Astrocyte (in vitro differentiated cells and primary cell): ENCODE data around the gene NET1. TPM values are rescaled to one million over a fixed set of nuclear protein-coding genes. Genes with fewer than 3 reads are reported as not detected.

Source experiments
- DNase-seq: peaks from one replicate; pipeline ENCODE4 v3.0.0-alpha.2; 2010; ENCODE audit warnings: low read depth
- FAIRE-seq: peaks from 2 replicates; lab custom pipeline; 2011; peaks lifted over from hg19 to GRCh38; lab: Jason Lieb, UNC
- H2AFZ ChIP-seq: 2 replicates; pipeline ENCODE4 v1.6.0; 2012; ENCODE audit warnings: low read depth, low read length, inconsistent platforms
- H3K27ac ChIP-seq: 2 replicates; pipeline ENCODE4 v1.5.1; 2011; ENCODE audit warnings: low read depth, low read length, inconsistent platforms
- H3K27me3 ChIP-seq: 2 replicates; pipeline ENCODE4 v1.6.0; 2011; ENCODE audit warnings: low read length, inconsistent platforms; ENCODE audit not compliant: insufficient read depth
- H3K36me3 ChIP-seq: 2 replicates; pipeline ENCODE4 v1.5.1; 2011; ENCODE audit warnings: low read length, inconsistent platforms; ENCODE audit not compliant: insufficient read depth
- H3K4me1 ChIP-seq: 2 replicates; pipeline ENCODE4 v1.5.1; 2011; ENCODE audit warnings: low read length, inconsistent platforms; ENCODE audit not compliant: insufficient read depth
- H3K4me2 ChIP-seq: 2 replicates; pipeline ENCODE4 v1.6.0; 2012; ENCODE audit warnings: low read length, inconsistent platforms
- H3K4me3 ChIP-seq: 2 replicates; pipeline ENCODE4 v1.5.1; 2011; ENCODE audit warnings: low read depth, mild to moderate bottlenecking, low read length, inconsistent platforms; ENCODE audit not compliant: insufficient read depth
- H3K79me2 ChIP-seq: 2 replicates; pipeline ENCODE4 v1.6.0; 2012; ENCODE audit warnings: mild to moderate bottlenecking, low read length, inconsistent platforms; ENCODE audit not compliant: insufficient read depth
- H3K9ac ChIP-seq: 2 replicates; pipeline ENCODE4 v1.6.0; 2012; ENCODE audit warnings: mild to moderate bottlenecking, low read length, inconsistent platforms
- H3K9me3 ChIP-seq: 2 replicates; pipeline ENCODE4 v1.5.1; 2012; ENCODE audit warnings: low read depth, mild to moderate bottlenecking, low read length, inconsistent platforms; ENCODE audit not compliant: insufficient read depth
- H4K20me1 ChIP-seq: 2 replicates; pipeline ENCODE4 v1.6.0; 2012; ENCODE audit warnings: low read length, inconsistent platforms; ENCODE audit not compliant: insufficient read depth
- H3K27ac Mint-ChIP-seq: one replicate; pipeline ENCODE4 v1.8.0; 2021; ENCODE audit warnings: mild to moderate bottlenecking, mixed read lengths; ENCODE audit not compliant: unreplicated experiment
- H3K27me3 Mint-ChIP-seq: one replicate; pipeline ENCODE4 v1.8.0; 2021; ENCODE audit warnings: low read depth, mixed read lengths; ENCODE audit not compliant: unreplicated experiment
- H3K36me3 Mint-ChIP-seq: one replicate; pipeline ENCODE4 v1.8.0; 2021; ENCODE audit warnings: low read depth, mixed read lengths; ENCODE audit not compliant: unreplicated experiment
- H3K4me1 Mint-ChIP-seq: one replicate; pipeline ENCODE4 v1.8.0; 2021; ENCODE audit warnings: low read depth, mixed read lengths; ENCODE audit not compliant: unreplicated experiment
- H3K4me3 Mint-ChIP-seq: one replicate; pipeline ENCODE4 v1.8.0; 2021; ENCODE audit warnings: mild to moderate bottlenecking, moderate library complexity, mixed read lengths; ENCODE audit not compliant: unreplicated experiment
- H3K9me3 Mint-ChIP-seq: one replicate; pipeline ENCODE4 v1.8.0; 2021; ENCODE audit warnings: mild to moderate bottlenecking, mixed read lengths; ENCODE audit not compliant: unreplicated experiment
- CTCF ChIP-seq: IDR thresholded peaks from 2 replicates; pipeline ENCODE4 v1.5.1; 2011; ENCODE audit warnings: low read depth, mild to moderate bottlenecking, inconsistent platforms, low read length, moderate library complexity; ENCODE audit not compliant: insufficient read depth
- EZH2 ChIP-seq: IDR thresholded peaks from 2 replicates; pipeline ENCODE4 v1.6.1; 2012; ENCODE audit warnings: mild to moderate bottlenecking, low read length, inconsistent platforms; ENCODE audit not compliant: insufficient read depth
- total RNA-seq: library from RNA; stranded (reverse); gene quantifications from 2 replicates; pipeline ENCODE4 v1.2.1, GENCODE V29; 2021

NET1 gene
- total RNA-seq, 1 donor from 2014 or later: 43.5 TPM

- TF ChIP-seq CTCF (no peak), EZH2 (no peak)
- FAIRE-seq: peak; percentile 54
Measured at GRCh38 chr10:5447056-5447455, 34.7 kb downstream of the NET1 start.

GRCh38 chr10:5447611-5448071, 35.3 kb downstream of the NET1 start:
- Histone ChIP-seq H3K4me2 (peak overlapping the region; percentile 88), H3K36me3 (peaks cover 5% of the 10 kb centered on the region), H3K27me3 (no peaks in the 10 kb centered on the region), H3K79me2 (peaks cover 63% of the 10 kb centered on the region), H4K20me1 (peaks cover 3% of the 10 kb centered on the region), H2AFZ (no peak overlapping the region), H3K9ac (peak overlapping the region; percentile 87), H3K4me1 (peaks cover 11% of the 10 kb centered on the region), H3K9me3 (no peaks in the 10 kb centered on the region), H3K27ac (peak overlapping the region; percentile 80), H3K4me3 (peak overlapping the region; percentile 87)
- DNase-seq (no peak), FAIRE-seq (no peak)
- H3K4me1 Mint-ChIP-seq: peaks cover 8% of the 10 kb centered on the region
- TF ChIP-seq EZH2: no peak
- TF ChIP-seq CTCF: no peak
- no peaks in the 10 kb centered on the region for H3K27me3 Mint-ChIP-seq
- no peaks in the 10 kb centered on the region for H3K36me3 Mint-ChIP-seq
- H3K4me3 Mint-ChIP-seq: peak overlapping the region; percentile 91
- peak overlapping the region; percentile 83 for H3K27ac Mint-ChIP-seq
- no peaks in the 10 kb centered on the region for H3K9me3 Mint-ChIP-seq

More at GRCh38 chr10:5447056-5447455, 34.7 kb downstream of the NET1 start:
- H4K20me1 ChIP-seq: peaks cover 3% of the 10 kb centered on the region
- Mint-ChIP-seq H3K27ac (peak overlapping the region; percentile 78), H3K36me3 (no peaks in the 10 kb centered on the region), H3K27me3 (no peaks in the 10 kb centered on the region), H3K9me3 (no peaks in the 10 kb centered on the region), H3K4me1 (peaks cover 8% of the 10 kb centered on the region), H3K4me3 (peak overlapping the region; percentile 91)
- no peaks in the 10 kb centered on the region for H3K27me3 ChIP-seq
- DNase-seq: peak; percentile 47
- no peaks in the 10 kb centered on the region for H3K36me3 ChIP-seq
- H3K4me1 ChIP-seq: peaks cover 11% of the 10 kb centered on the region
- no peaks in the 10 kb centered on the region for H3K9me3 ChIP-seq
- H3K27ac ChIP-seq: peak overlapping the region; percentile 80
- H2AFZ ChIP-seq: no peak overlapping the region
- H3K79me2 ChIP-seq: peaks cover 59% of the 10 kb centered on the region
- peak overlapping the region; percentile 88 for H3K4me2 ChIP-seq
- peak overlapping the region; percentile 87 for H3K4me3 ChIP-seq
- H3K9ac ChIP-seq: peak overlapping the region; percentile 87

- Mint-ChIP-seq H3K27ac (peak overlapping the region; percentile 68), H3K4me3 (peak overlapping the region; percentile 91), H3K27me3 (no peaks in the 10 kb centered on the region), H3K9me3 (no peaks in the 10 kb centered on the region), H3K4me1 (peaks cover 8% of the 10 kb centered on the region), H3K36me3 (peaks cover 4% of the 10 kb centered on the region)
- peaks cover 3% of the 10 kb centered on the region for H4K20me1 ChIP-seq
- peaks cover 63% of the 10 kb centered on the region for H3K79me2 ChIP-seq
- FAIRE-seq (no peak), DNase-seq (no peak)
- H3K4me1 ChIP-seq: peaks cover 11% of the 10 kb centered on the region
- no peaks in the 10 kb centered on the region for H3K9me3 ChIP-seq
- H3K9ac ChIP-seq: peak overlapping the region; percentile 87
- H2AFZ ChIP-seq: no peak overlapping the region
- peak overlapping the region; percentile 88 for H3K4me2 ChIP-seq
- H3K27me3 ChIP-seq: no peaks in the 10 kb centered on the region
- no peak overlapping the region for H3K27ac ChIP-seq
- H3K4me3 ChIP-seq: peak overlapping the region; percentile 87
- TF ChIP-seq CTCF: no peak
- no peak for TF ChIP-seq EZH2
- H3K36me3 ChIP-seq: peaks cover 14% of the 10 kb centered on the region
Measured at GRCh38 chr10:5448333-5449001, 36.1 kb downstream of the NET1 start.
